ENCODE results near the gene C16orf90.

Gene C16orf90, protein sequence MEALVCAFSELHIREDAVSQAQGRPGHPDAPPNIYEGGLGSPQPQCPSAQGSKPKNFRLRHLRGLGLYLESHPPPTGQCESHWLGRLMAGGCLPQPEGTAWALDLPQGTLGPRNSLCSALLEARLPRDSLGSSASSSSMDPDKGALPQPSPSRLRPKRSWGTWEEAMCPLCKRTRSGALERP

DNA sequence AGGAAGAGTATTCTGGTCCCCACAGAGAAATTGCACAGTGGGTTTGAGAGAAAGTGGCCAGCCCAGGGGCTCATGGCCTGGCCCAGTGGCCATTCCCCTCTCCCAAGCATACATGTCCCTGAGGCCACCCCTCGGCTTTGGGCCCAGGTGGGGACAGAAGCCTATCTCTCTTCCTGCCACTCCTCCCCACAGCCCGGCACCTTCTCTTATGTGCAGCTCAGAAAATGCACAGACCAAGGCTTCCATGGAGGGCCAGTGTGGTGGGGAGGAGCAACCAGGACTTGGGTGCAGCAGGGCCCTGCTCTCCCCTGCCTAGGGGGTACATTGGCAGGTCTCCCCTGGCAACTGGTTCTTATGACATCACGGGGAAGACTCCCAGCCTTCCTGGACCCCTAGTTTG is at the start of gene C16orf90:
C16orf90 (minus strand) TSS at position 314 of the 400 bp plus-strand sequence; CDS start at position 246, 68 bp downstream.
- DNase-seq (ENCODE audit: low spot score), result no peak

DNA sequence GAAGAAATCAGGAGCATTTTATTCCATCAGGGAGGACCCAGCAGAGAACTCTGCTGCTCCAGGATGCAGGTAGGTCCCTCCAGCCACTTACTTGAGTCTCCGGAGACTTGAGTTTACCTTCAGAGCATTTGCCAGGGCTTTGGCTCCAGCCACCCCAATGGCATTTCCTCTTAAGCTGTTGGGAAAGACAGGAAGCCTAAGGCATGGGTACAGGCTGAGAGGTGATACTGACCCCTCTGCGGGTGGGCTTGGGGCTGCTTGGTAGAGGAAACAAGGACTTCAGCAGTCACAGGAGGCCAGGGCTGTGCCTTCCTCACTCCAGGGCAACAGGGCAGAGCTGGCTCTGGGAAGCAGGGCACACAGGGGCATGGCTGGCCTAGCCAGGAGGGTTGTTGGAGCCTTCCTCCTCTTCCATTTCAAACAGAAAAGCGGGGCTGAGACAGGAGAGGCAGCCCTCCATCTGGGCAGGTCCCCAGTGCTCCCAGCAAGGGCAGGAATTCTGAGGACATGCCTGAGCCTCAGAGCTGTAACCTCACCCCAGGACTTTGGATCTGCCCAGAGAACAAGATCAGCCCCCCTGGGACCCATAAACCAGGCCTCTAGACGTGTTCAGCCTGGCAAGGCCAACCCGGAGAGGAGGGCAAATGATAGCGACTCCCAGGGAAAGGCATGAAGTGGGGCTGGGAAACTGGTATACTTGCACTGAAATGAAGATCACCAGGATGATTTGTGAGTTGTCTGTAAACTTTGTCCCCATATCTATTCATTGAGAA is 47.5 kb upstream of the C16orf90 start:
- no peak for DNase-seq (ENCODE audit: low spot score)

DNA sequence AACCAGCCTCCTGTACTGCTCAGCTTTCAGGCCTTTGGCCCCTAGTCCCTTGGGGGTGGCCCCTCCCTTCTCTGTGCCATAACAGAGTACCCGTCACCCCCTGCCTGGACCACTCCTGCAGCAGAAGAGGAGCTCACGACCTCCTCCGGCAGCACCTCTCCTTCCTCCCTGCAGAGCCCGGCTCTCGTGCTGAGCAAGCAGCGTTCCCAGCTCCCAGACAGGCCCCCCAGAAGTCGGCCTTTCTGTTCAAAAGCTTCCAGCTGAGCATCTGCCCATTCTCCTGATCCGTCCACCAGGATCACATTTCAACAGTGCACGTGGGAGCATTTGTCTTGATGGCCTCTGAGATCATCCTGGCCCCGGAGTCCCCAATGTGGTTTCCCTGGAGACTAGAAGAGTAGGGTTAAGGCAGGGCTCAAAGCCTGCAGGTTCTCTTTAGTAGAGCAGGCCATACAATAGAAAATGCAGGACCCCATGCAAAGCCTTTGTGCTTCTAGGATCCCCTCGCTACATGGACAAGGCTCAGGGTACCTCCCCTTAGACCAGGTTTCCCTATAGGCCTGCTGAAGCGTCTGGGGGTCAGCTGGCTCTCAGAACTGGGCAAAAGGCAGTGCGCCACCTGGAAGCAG is 46.4 kb upstream of the C16orf90 start:
- DNase-seq (ENCODE audit: low spot score), result no peak

DNA sequence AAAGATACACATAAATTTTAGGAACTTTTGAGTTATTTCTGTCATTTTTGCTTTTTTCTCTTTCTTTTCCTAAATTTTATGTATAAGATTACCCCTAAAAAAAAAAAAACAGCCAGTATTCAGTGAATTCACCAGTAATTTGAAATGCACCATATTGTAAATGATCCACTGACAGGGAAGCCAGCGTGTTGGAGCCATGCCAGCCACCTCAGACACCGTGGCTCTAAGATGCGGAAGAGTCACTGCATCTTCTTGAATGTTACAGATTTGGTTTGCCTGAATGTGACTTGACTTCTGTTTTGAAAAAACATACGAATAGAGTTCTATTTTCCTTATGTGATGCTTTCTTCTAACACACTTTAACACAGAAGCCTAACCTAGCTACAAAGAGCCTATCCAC is 42.9 kb upstream of the C16orf90 start:
- DNase-seq (ENCODE audit: low spot score), result no peak

DNA sequence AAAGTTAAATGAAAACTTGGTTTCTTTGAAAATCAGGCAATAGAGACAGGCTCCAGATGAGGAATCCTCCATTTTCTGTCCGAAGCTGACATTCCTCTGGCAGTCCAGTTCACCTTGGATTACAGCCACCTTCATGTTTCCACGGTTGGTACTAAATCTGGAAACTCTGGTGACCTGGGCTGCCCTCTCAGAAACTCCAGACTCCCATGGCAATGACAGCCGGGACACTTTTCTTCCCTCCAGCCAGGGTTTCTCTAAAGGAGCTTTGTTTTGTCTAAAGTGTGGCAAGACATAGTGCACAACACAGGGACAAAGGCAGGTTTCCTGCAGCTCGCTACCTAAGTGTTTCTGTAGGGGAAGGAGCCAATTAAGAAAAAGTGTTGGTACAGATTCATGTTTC is 41.6 kb upstream of the C16orf90 start:
- peak; percentile 20 for DNase-seq (ENCODE audit: low spot score)

DNA sequence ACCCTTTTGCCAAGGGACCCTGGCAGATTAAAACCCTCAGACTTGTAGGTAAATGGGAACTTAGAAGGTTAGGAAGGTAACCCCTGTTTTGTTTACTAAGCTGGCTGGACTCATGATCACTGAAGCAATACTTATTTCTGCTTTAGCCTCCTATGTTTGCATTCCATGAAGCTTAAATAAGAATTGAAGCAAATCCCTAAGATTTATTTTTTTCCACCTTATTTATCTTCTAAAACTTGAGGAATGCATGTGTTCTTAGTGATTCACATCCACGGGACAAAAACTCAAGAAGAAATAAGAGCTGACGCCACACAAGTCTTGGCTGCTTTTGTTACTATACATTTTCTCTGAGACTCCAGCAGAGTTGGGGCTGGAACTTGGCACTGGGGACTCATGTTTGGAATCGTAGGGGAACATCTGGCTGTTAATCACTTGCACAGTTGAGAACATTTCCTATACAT is 41.0 kb upstream of the C16orf90 start:
- DNase-seq (ENCODE audit: low spot score), result no peak

DNA sequence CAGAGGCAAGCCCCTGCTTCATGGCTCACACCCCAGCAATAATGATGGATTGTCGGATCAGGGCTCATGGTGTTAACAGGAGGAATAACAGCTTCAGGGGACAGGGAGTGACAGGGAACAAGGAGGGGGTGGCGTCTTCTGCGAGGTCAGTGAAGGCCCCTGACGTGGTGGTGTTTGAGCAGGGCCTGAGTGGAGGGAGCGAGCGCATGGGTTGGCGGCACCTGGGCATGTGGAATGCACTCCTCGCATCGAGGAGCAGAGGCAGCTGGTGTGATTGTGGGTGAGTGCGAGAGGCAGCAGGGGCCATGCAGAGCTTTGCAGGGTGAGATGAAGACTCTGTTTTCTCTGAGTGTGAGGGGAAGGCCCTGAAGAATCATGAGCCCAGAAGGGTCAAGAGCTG is 38.8 kb upstream of the C16orf90 start:
- no peak for DNase-seq (ENCODE audit: low spot score)

DNA sequence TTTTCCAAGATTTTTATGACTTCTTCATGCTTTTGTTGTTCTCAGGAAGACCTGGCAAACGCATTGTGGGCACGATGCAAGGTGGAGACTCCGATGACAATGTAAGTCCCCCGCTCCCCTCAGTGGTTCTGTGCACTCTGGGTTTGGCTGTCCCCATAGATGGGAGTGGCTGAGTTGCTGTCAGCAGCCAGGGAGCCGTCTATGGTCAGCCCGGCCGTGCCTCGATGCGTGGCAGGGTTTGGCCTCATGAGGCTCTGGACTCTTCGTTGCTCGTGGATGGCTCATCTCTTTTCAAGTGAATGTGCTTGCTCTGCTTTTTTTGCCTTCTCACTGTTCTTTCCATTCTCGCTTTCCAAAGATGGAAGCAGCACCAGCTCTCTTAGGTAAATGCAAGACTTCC is 37.5 kb upstream of the C16orf90 start:
- DNase-seq (ENCODE audit: low spot score), result no peak

DNA sequence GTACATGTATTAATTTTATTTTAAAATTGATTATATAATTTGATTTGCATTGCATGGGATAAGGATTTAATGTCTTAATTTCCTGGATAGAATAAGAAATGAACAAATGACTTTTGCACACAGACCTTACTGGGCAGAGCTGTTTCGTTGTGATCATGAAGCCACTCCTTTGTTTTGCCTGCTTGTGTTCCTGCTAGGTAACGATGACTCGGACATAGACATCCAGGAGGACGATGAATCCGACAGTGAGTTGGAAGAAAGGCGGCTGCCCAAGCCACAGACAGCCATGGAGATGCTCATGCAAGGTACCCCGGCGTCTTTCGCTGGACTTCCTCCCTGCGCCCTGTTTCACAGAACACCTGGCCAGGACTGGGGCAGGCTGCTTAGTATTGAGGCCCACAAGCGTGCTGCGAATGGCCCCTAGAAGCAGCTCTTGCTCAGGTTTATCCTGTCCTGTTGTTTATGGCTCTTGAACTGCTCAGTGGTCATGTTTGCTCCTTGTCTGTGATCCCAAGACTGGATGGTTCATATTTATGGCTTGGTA is 35.2 kb upstream of the C16orf90 start:
- DNase-seq (ENCODE audit: low spot score), result no peak

DNA sequence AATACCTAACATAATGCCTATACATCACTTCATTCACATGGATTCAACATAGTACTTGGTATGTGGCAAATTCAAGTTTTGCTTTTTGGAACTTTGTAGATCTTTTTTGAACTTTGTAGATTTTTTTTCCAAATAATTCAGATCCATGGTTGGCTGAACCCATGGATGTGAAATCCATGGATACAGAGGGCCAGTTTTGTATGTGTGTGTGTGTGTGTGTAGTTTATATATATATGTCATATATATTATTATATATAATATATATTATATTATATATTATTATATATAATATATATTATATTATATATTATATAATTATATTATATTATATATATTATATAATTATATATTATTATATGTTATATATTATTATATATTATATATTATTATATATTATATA is 33.9 kb upstream of the C16orf90 start:
- DNase-seq (ENCODE audit: low spot score), result no peak

DNA sequence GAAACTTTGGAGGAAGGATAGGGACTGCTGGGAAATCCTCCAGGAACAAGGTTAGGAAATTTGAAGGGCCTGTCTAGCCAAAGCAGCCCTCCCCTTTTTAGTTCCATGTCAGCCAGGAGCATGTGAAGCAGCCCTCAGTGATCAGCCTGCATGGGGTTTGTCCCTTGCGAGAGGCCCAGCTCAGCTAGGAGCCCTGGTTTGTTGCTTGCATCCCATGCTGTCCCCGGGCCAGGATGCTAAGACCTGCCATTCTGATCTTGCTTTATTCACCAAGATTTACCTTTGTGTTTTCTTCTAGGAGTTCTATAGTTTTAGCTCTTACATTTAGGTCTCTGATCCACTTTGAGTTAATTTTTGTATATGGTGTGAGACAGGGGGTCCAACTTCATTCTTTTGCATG is 33.1 kb upstream of the C16orf90 start:
- no peak for DNase-seq (ENCODE audit: low spot score)

DNA sequence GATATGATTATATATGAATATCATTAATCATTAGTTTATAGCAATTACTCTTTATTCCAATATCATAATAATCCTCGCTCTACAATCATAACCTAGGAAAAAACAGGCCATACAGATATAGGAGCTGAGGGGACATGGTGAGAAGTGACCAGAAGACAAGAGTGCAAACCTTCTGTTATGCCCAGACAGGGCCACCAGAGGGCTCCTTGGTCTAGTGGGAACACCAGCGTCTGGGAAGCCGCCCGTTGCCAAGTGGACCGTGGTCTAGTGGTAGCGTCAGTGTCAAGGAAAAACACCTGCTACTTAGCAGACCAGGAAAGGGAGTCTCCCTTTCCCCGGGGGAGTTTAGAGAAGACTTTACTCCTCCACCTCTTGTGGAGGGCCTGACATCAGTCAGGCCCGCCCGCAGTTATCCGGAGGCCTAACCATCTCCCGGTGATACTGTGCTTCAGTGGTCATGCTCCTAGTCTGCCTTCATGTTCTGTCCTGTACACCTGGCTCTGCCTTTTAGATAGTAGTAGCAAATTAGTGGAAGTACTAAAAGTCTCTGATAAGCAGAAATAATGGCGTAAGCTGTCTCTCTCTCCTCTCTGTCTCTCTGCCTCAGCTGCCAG is 32.0 kb upstream of the C16orf90 start:
- peak; percentile 54 for DNase-seq (ENCODE audit: low spot score)

DNA sequence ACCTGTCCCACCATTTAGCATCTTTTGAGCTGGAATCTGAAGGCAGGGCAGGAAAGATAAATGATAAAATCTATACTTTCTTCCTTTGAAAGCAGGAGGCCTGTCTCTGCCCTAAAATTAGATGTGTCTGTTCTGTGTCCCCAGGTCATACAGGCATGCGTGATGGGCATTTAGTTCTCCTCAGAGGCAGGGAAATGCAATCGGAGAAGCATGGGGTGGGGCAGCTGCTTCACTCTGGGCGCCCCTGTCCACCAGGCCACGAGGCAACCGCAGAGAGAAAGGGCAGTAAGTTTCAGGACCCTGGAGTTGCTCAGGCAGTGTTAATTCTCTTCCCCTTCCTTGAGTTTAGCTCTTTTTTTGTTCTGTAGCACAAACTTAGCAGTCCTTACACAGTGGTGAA is 30.7 kb upstream of the C16orf90 start:
- no peak for DNase-seq (ENCODE audit: low spot score)

DNA sequence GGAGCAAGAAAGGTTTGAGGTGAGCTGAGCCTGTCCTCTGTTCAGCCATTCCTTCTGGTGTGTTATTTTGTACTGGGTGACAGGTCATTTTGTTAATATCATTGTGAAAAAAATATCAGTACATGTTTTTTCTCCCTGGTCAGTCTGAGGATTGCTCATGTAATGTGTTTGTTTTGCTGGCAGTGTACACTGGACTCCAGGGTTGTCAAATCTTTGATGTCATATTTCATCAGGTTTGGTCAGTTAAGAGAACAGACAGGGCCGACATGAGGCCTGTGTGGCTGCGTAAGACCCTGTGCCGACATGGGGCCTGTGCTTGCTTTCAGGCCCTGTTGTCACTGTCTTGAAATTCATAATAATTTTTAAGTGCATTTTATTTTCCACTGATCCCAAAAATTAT is 28.0 kb upstream of the C16orf90 start:
- no peak for DNase-seq (ENCODE audit: low spot score)

DNA sequence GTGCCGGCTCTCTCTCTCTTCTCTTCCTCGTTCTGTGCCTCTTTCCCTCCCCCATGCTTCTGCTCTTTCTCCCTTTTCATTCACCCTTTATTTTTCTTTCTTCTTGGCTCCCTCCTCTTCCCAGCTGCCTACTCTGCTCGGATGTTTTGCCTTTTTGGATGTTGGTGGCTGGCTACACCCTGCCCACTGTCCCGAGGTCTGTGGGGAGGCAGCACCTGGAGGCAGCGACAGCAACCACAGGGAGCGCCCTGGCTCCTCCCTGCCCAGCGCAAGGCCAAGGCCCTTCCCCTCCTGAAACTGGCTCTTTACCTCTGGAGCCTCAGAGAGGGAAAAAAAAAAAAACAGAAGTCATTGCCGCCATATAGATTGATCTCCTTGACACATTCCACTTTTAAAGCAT is 25.6 kb upstream of the C16orf90 start:
- no peak for DNase-seq (ENCODE audit: low spot score)

DNA sequence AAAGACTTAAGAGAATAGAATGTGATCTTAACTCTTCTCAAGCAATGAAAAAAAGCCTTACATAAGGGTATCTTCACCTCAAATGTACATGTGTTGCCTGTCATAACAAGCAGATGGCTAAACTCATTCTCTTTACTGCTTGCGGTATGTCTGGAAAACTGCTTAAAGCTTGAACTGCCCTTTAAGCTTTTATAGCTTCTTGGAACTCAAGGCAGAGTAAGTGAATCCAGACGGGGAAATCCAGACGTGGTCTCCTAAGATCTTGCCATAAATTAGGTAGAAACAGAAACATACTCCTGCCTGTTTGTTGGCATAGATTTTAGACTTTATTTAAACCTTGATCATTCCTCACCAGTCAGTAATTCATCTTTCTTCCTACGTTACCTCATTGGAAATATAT is 25.1 kb upstream of the C16orf90 start:
- no peak for DNase-seq (ENCODE audit: low spot score)

DNA sequence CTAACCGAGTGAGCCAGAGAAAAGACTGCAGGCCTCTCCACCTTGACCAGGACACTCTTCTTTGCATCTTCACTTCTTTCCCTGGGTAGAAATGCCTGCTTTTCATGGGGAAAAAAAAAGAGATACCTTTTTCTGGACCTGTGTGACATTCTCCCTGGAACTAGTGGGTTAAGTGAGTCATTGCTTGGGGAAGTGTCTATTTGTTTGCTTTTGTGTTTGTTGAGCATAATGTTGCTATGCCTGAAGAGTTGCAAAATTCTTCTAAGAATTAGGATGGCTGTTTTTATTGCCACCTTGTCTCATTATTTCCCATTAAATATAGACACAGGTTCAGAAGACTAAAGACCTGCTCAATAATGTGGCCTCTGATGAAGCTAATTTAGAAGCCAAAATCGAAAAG is 24.3 kb upstream of the C16orf90 start:
- DNase-seq (ENCODE audit: low spot score), result no peak

DNA sequence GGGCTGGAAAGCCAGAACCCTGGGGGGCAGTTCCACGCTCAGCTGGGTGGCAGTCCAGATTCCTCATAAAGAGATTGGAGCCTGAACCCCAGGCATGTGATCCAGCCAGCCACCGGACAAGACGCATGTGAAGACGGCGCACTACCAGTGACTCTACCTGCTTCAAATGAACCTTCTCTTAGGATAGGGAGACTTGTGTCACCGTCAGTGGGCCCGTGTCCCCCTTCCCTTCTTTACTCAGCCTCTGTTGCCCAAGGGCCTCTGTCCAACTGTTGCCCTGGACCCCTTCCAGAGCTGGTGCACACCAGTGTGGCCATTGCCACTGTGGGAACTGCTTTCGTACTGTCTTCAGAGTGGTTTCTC is 23.7 kb upstream of the C16orf90 start:
- DNase-seq (ENCODE audit: low spot score), result no peak

DNA sequence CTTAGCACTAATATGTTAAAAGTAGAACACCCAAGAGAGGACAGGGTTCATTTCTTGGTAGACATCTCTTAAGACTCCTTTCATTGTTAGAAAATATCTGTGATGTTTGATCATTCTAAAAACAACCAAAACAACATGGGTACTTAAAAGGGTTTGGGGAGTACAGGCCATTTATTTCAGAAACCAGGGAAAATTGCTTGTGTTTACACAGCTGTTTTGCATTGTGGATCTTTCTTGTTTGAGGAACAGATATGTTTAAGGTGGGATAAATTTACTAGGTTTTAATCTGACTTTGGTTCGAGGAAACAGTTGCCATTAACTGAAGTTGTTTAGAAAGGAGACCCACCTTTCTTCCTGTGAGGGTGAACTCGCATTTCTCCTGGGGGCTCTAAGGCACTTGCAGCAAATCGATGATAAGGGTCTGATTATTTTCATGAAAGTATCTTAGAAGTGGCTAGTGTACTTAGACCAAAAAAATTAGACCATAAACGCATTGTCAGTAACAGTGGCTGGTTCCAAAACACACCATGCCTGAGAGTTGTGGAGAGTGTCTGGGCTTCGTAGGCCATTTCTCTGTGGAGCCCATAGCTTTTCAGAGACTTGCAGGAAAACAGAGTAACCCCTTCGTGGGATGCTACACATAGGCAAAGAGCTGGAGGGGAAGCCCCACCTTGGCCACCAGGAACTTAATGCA is 23.1 kb upstream of the C16orf90 start:
- DNase-seq (ENCODE audit: low spot score), result no peak

DNA sequence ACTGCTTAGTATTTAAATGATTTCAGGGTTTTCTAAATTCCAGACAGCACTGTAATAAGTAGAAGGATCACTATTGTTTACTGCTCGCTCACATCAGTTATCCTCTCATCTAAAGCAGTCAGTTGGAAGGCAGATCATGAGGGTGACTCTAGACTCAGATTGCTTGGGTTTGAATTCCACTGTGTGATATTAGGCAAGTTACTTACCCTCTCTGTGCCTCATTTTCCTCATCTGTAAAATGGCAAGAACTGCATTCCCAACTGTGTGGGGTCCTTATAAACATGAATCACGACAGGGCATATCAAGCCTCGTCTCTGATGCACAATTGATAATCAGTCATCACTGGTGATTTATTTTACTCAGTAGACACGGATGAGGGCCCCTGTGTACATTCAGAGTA is 20.6 kb upstream of the C16orf90 start:
- no peak for DNase-seq (ENCODE audit: low spot score)

DNA sequence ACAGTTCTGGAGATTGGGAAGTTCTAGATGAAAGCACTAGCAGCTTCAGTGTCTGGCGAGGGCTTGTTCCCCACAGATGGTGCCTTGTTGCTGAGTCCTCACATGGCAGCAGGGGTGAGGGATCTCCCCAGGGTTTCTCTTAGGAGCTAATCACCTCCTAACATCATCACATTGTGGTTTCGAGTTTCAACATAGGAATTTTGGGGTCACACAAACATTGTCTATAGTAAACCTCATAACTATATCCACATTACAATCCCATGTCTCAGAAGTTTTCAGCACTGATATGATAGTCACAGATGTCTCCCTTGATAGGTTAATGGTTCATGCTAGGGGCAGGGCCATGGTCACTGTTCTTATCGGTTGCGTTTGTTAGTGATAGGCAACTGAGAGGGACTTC is 19.3 kb upstream of the C16orf90 start:
- no peak for DNase-seq (ENCODE audit: low spot score)
